GM19238 (cell line): ENCODE measurements around the gene PTGR3.
"Not testable (repeated sequence)": the region's sequence is repeated elsewhere in the genome, so short reads cannot be mapped to it uniquely, and the experiment has no call there.

Experiments used
- DNase-seq: peaks from one replicate; pipeline ENCODE4 v3.0.0; 2011; ENCODE audit warnings: low spot score; ENCODE audit not compliant: insufficient read length

PTGR3 gene

GRCh38 chr18:75203416-75204268 is 5.3 kb downstream of the PTGR3 start:
- no peak for DNase-seq

DNA sequence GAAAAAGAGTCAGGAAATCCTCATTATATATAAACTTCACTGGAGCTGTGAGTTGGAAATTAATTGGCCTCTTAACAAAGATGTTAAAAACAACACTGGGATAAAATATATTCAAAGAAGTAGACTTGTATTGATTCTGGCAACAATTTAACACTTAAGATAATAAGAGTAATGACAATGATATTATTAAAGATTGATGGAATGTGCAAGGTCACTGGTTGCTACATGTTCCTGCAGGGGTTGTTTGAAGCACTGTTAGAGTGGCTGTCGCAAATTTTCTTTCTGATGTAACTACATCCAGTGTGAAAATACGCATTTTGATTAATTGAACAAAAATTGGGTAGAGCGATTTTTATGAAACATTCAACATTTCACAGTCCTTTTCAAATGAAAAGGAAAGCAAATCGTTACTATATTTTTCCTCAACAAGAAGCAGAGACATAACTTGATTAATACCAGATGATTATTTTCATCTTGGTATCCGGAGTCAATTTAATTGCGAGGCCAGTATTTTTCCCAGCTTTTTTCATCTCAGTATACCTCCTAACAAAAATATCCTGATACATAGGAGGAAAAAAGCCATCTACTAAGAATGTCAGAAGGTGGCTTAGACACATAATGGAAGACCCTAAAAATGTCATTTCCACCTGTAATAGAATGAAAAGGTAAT is 6.1 kb downstream of the PTGR3 start:
- DNase-seq = no peak

DNA sequence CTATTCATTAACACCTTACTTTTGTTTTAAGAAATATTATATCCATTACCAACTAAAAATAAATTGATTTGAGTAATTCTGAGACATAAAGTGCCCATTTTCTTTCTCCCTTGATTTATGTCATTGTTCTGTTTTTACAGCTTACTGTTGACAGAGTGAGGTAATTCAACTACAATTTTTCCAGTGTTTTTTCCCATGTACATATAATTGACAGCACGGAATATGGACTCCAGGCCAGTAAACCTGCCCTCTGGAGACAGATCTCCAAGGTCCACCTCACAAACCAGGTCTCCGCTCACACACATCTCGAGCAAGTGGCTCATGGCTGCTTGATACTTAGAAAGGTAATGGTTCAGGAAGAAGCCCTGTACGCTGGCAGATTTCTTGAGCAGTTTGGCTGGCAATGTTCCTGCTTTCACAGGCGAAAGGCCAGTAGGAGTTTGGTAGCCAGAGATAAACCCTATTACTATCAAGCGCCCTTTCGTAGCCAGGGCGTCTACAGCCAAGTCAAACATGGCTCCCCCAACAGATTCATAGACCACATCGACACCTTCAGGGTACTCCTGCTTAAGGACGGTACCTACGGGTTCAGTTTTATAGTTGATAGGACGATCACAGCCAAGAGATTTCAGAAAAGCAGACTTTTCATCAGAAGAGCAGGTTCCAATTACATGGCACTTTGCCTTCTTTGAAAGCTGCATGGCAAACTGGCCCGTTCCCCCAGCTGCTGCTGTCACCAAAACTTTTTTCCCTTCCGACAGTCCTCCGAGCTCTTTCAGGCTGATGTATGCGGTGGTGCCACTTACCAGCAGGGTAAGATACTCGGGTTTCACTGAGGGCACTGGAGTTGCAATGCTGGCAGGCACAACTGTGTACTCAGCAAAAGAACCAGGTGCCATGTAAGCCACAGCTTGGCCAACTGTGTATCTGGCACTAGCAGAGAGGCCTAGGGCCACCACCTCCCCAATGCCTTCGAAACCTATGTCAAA is 7.4 kb downstream of the PTGR3 start:
- no peak for DNase-seq

GRCh38 chr18:75200605-75201280 is 8.2 kb downstream of the PTGR3 start:
- DNase-seq = no peak

DNA sequence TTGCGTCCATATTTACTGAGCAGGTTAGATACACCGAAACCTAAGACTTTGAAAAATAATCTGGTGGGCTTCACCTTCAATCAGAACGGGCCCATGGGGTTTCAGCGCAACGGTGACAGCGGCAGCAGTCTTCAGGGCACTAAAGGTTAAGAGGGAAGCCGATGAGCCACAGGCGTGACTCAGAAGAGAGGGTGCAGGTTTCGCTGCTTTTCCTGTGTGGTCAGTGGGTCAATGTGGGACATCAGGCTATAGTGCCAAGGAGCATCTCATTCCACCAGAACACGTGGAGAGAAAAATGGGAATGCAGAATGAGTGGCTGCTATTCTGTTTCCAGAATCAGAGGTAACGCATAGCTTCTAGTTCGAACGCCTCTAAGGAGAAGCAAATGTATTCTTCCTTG is 8.9 kb downstream of the PTGR3 start:
- no peak for DNase-seq

DNA sequence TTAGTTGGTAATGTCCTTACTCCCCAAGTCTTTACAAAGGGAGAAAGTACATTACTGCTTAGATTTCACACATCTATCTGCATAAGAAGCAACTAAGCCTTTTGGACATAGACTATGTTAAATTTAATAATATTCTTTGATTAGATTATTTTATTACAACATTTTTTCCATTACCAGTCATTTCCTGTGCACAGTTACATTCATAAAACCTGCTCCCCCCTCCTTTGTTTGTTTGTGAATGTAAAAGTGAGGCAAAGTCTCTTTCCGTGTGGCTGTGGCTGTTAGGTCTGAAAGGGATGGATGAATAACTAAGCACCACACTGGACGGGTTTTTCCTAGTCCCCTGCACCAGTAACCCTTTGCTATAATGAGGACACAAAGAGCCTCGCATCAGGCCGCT is 9.6 kb downstream of the PTGR3 start:
- DNase-seq = no peak

GRCh38 chr18:75198036-75198435 is 10.9 kb downstream of the PTGR3 start:
- DNase-seq = no peak

- no peak for DNase-seq
Observed at GRCh38 chr18:75192899-75193298, 16.0 kb downstream of the PTGR3 start.

DNA sequence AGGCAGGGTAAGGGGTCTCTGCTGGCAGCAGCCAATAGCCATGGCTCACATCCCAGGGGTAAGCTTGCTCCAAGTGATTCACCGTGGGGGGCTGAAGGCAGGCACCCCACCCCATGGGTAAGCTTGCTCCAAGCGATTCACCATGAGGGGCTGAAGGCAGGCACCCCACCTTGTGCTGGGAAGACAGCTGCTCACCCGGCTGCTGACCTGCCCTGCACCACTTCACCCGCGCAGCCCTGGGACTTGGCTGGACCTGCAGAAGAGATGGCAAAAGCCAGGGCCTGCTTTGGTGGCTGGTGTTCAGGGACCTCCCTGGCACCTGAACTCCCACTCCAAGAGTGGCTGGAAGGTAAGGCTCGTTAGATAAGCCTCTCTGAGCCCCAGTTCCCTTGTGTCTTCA is 19.2 kb downstream of the PTGR3 start:
- no peak for DNase-seq

- not testable (repeated sequence) for DNase-seq
Observed at GRCh38 chr18:75187702-75188101, 21.2 kb downstream of the PTGR3 start.

DNA sequence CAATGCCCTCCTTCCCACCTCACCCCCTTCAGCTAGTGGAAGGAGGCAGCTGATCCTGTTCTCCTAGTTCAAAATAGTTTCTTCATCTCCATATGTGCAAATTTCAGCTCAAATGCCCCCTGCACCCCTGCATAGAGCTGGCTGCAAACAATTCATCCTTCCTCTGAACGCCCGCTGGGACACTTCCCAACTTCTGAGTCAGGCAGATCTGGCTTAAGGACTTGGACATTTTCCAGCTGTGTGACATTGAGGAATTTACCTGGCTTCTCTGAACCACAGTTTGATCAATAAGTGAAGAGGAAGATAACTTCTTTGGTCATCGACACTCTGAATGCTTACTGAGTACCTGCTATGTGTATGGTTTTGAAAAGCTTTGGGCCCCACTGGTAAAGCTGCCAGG is 23.5 kb downstream of the PTGR3 start:
- DNase-seq = no peak

DNA sequence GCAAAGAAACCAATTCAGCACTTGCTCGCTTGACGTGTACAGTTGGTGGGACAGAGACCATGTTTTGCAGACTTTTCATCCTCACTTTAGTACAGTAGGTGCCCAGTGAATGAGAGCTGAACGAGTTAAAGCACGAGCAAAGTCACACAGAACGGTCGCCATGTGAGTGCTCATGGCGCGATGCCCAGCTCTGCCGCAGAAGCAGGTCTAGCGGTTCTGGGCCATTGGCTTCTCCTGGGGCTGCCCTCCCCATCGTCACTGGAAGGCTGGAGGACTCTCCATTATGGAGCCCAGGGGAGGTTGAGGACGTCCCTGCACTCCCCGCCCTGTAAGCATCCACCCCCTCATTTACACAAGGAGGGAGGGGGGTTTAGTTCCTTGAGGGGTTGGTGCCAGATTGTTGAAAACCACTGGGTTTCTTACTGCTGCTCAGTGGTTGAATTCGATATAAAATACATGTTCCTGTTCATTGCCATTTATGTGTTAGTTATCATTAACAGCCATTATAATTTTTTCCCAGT is 24.9 kb downstream of the PTGR3 start:
- DNase-seq = no peak

- no peak for DNase-seq
Observed at GRCh38 chr18:75183524-75183923, 25.4 kb downstream of the PTGR3 start.

- DNase-seq = no peak
Observed at GRCh38 chr18:75179819-75180600, 28.9 kb downstream of the PTGR3 start.

DNA sequence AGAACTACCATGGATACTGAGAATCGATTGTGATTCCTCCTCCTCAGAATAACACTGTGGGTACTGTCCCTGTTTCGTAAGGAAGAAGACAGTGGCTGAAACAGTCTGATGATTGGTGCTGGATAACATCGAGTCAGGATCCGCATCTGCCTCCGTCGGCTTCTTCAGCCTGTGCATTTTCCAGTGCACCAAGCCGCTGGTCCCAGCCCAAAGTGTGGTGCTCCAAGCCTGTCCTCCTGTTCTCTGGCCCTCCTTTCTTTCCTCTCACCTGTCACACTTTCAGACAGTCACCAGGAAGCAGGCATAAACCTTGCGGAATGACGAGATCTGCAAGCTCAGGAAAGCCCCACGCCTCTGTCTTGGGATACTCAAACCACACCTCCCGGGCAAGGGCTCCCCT is 30.6 kb downstream of the PTGR3 start:
- DNase-seq = no peak

- DNase-seq = no peak
Observed at GRCh38 chr18:75176849-75177248, 32.1 kb downstream of the PTGR3 start.

DNA sequence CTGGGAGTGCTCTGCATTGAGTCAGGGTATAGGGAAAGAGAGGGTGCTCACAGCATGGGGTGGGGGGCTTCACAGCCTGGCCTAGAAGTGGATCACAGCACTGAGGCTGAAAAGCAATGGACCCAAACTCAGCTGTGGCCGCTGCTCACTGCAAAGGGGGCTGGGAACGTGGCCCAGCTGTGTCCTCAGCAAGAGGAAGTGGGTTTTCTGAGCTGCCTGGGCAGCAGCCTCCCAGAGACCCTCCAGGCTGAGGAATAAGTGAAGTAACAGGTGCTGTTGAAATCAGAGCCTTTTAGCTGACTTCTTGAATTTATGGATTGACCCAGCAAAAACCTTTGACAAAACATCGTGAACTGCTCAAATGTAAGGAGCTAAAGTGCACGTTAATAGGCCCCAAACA is 35.2 kb downstream of the PTGR3 start:
- DNase-seq = no peak

- DNase-seq = peak; percentile 80
Observed at GRCh38 chr18:75173125-75173432, 35.9 kb downstream of the PTGR3 start.

- DNase-seq = no peak
Observed at GRCh38 chr18:75172299-75173124, 36.4 kb downstream of the PTGR3 start.
